Body of pancreas (tissue), 4 donors: ENCODE results near the gene RASGRF2. TPM values are rescaled to one million over a fixed set of nuclear protein-coding genes. Genes with fewer than 3 reads are reported as not detected.

Source experiments
- ATAC-seq: fragments of 150-250 bp; one replicate; pipeline ENCODE4 v1.9.1; 2016
- DNase-seq, 4 donors: peaks; one replicate each; pipeline ENCODE4 v3.0.0-alpha.2; 2019
- H3K27ac ChIP-seq, 4 donors: fragments of 200-600 bp; sonication (generic); 1 replicate in 3 of 4; 2 replicates in 1 of 4; pipeline versions ENCODE4 v1.5.1 to v1.6.1; 2016 to 2019; ENCODE audit warnings: mild to moderate bottlenecking in 1 of 4, mixed read lengths in 1 of 4, moderate library complexity in 1 of 4
- H3K27me3 ChIP-seq, 2 donors: fragments of 200-600 bp; sonication (generic); one replicate each; pipeline ENCODE4 v1.6.0; 2016; ENCODE audit warnings: mild to moderate bottlenecking in 1 of 2
- H3K36me3 ChIP-seq, 2 donors: fragments of 200-600 bp; sonication (generic); replicated peaks in 1 of 2; 2 replicates each; pipeline ENCODE4 v1.5.1; 2016; ENCODE audit warnings: low read depth in 2 of 2; ENCODE audit not compliant: insufficient read depth in 1 of 2
- H3K4me1 ChIP-seq: fragments of 200-600 bp; sonication (generic); one replicate; pipeline ENCODE4 v1.6.0; 2016
- H3K4me3 ChIP-seq, 2 donors: fragments of 200-600 bp; sonication (generic); 1 replicate in 1 of 2; 2 replicates in 1 of 2; pipeline ENCODE4 v1.5.1; 2016 to 2019
- H3K9me3 ChIP-seq, 3 donors: fragments of 200-600 bp; sonication (generic); 1 replicate in 2 of 3; 2 replicates in 1 of 3; pipeline ENCODE4 v1.5.1; 2016
- CTCF ChIP-seq, 7 experiments: fragments of 450-650 bp in 4 of 7; fragments of 200-600 bp in 3 of 7; sonication (generic) in 3 of 7; IDR thresholded peaks; one replicate each; pipeline ENCODE4 v1.5.1; 2016 to 2019; ENCODE audit warnings: antibody characterized with exemption in 7 of 7
- POLR2A ChIP-seq, 3 donors: fragments of 450-650 bp; IDR thresholded peaks; one replicate each; pipeline ENCODE4 v1.6.1; 2016; ENCODE audit warnings: antibody characterized with exemption in 3 of 3, mild to moderate bottlenecking in 2 of 3
- WGBS, 2 donors: methylation state at CpG; one replicate each; pipeline ENCODE4 v1.1.5; 2017; 5-methylcytosine and 5-hydroxymethylcytosine counted together
- intact Hi-C: fragments of 100-400 bp; cut with DNase I; formaldehyde crosslinking; loops from one replicate; pipeline ENCODE4 v1.15.1; 2023
- total RNA-seq, 2 donors: library from RNA; depleted of rRNA; stranded (reverse); fragments of >200 nt; gene quantifications; one replicate each; pipeline ENCODE4 v1.1.0, GENCODE V29; 2016

The RASGRF2 gene
- total RNA-seq, 2 donors from 2014 or later: 1.6 to 3.6 TPM

GRCh38 chr5:81137833-81138232 is 177.7 kb downstream of the RASGRF2 start:
- no peaks in the 10 kb centered on the region for H3K4me1 ChIP-seq
- intact Hi-C loops: no loop called here
- no peak overlapping the region for H3K4me3 ChIP-seq
- 44 to 64% methylated on average over 2 of the region's 2 CpGs for WGBS, 2 donors
- no peak overlapping the region for H3K27ac ChIP-seq
- H3K9me3 ChIP-seq: no peaks in the 10 kb centered on the region
- H3K36me3 ChIP-seq: no peaks in the 10 kb centered on the region
- ATAC-seq (no peak), DNase-seq (no peak)
- no peak for TF ChIP-seq POLR2A (IDR thresholded peaks at IDR 0.05)
- TF ChIP-seq CTCF (IDR thresholded peaks at IDR 0.05): no peak
- no peaks in the 10 kb centered on the region for H3K27me3 ChIP-seq

GRCh38 chr5:81140441-81140840 is 180.3 kb downstream of the RASGRF2 start:
- TF ChIP-seq POLR2A (IDR thresholded peaks at IDR 0.05) (no peak), CTCF (IDR thresholded peaks at IDR 0.05) (no peak)
- ATAC-seq (no peak), DNase-seq (no peak)

GRCh38 chr5:81140943-81141342 is 180.8 kb downstream of the RASGRF2 start:
- ATAC-seq: no peak
- intact Hi-C loops: no loop called here

More at GRCh38 chr5:81140441-81140840, 180.3 kb downstream of the RASGRF2 start:
- whole genome bisulfite sequencing, 2 donors: 78% methylated on average over 4 of the region's 4 CpGs
- no peak overlapping the region for H3K4me3 ChIP-seq
- H3K27ac ChIP-seq: no peak overlapping the region
- intact Hi-C loops: no loop called here
- no peaks in the 10 kb centered on the region for H3K9me3 ChIP-seq
- no peaks in the 10 kb centered on the region for H3K36me3 ChIP-seq
- H3K4me1 ChIP-seq: no peaks in the 10 kb centered on the region
- no peaks in the 10 kb centered on the region for H3K27me3 ChIP-seq

GRCh38 chr5:81142108-81142507 is 181.9 kb downstream of the RASGRF2 start:
- 59 to 70% methylated on average over 3 of the region's 3 CpGs for WGBS, 2 donors
- Histone ChIP-seq H3K36me3 (no peaks in the 10 kb centered on the region), H3K27ac (no peak overlapping the region), H3K4me3 (no peak overlapping the region), H3K4me1 (no peaks in the 10 kb centered on the region), H3K9me3 (no peaks in the 10 kb centered on the region), H3K27me3 (no peaks in the 10 kb centered on the region)
- DNase-seq: no peak
- ATAC-seq: no peak
- intact Hi-C loops: no loop called here
- TF ChIP-seq POLR2A (IDR thresholded peaks at IDR 0.05) (no peak), CTCF (IDR thresholded peaks at IDR 0.05) (no peak)

More at GRCh38 chr5:81140943-81141342, 180.8 kb downstream of the RASGRF2 start:
- no peaks in the 10 kb centered on the region for H3K27me3 ChIP-seq
- H3K27ac ChIP-seq: no peak overlapping the region
- DNase-seq: peak in 2 of 4 donors; percentile 15 to 21
- H3K4me3 ChIP-seq: no peak overlapping the region
- no peaks in the 10 kb centered on the region for H3K36me3 ChIP-seq
- no peak for TF ChIP-seq POLR2A (IDR thresholded peaks at IDR 0.05)
- TF ChIP-seq CTCF (IDR thresholded peaks at IDR 0.05): no peak
- 47 to 55% methylated on average over 1 of the region's 1 CpG for WGBS, 2 donors
- no peaks in the 10 kb centered on the region for H3K9me3 ChIP-seq
- H3K4me1 ChIP-seq: no peaks in the 10 kb centered on the region

- no peaks in the 10 kb centered on the region for H3K4me1 ChIP-seq
- intact Hi-C loops: no loop called here
- DNase-seq (no peak), ATAC-seq (no peak)
- no peak for TF ChIP-seq POLR2A (IDR thresholded peaks at IDR 0.05)
- no peak for TF ChIP-seq CTCF (IDR thresholded peaks at IDR 0.05)
- no peak overlapping the region for H3K27ac ChIP-seq
- whole genome bisulfite sequencing, 2 donors: 71 to 80% methylated on average over 8 of the region's 8 CpGs
- no peaks in the 10 kb centered on the region for H3K27me3 ChIP-seq
- no peaks in the 10 kb centered on the region for H3K36me3 ChIP-seq
- H3K9me3 ChIP-seq: no peaks in the 10 kb centered on the region
- no peak overlapping the region for H3K4me3 ChIP-seq
Observed at GRCh38 chr5:81145329-81145935, 185.3 kb downstream of the RASGRF2 start.
